Lung (tissue), 12 donors: ENCODE results near the gene SFSWAP. TPM values are rescaled to one million over a fixed set of nuclear protein-coding genes. Genes with fewer than 3 reads are reported as not detected.

Experiments used
- ATAC-seq: fragments of 200-7000 bp; cut with Tn5 transposase; one replicate; pipeline ENCODE4 v1.9.1; 2020; ENCODE audit warnings: moderate number of reproducible peaks; ENCODE audit not compliant: insufficient read depth, low FRiP score
- DNase-seq, 3 donors: peaks; one replicate each; pipeline ENCODE4 v3.0.0-alpha.2; 2013 to 2017
- H3K27ac ChIP-seq, 2 donors: one replicate each; pipeline ENCODE4 v1.5.1; 2013; ENCODE audit warnings: mild to moderate bottlenecking in 2 of 2, moderate library complexity in 2 of 2, control low read depth in 1 of 2, inconsistent platforms in 1 of 2, low read depth in 1 of 2, low read length in 1 of 2
- H3K27me3 ChIP-seq, 3 donors: one replicate each; pipeline ENCODE4 v1.5.1; 2013; ENCODE audit warnings: low read length in 2 of 3; ENCODE audit not compliant: control insufficient read depth in 3 of 3, insufficient read depth in 3 of 3
- H3K36me3 ChIP-seq, 4 donors: one replicate each; pipeline ENCODE4 v1.5.1; 2013; ENCODE audit warnings: low read length in 4 of 4, mild to moderate bottlenecking in 1 of 4, moderate library complexity in 1 of 4; ENCODE audit not compliant: control insufficient read depth in 4 of 4, insufficient read depth in 4 of 4
- H3K4me1 ChIP-seq, 5 donors: one replicate each; pipeline ENCODE4 v1.5.1; 2013; ENCODE audit warnings: low read length in 5 of 5, mild to moderate bottlenecking in 2 of 5, moderate library complexity in 1 of 5; ENCODE audit not compliant: control insufficient read depth in 5 of 5, insufficient read depth in 5 of 5
- H3K4me3 ChIP-seq: one replicate; pipeline ENCODE4 v1.5.1; 2013; ENCODE audit warnings: mild to moderate bottlenecking, control low read depth, moderate library complexity
- H3K9ac ChIP-seq, 2 donors: one replicate each; pipeline ENCODE4 v1.5.1; 2013; ENCODE audit warnings: low read length in 2 of 2, control low read depth in 1 of 2; ENCODE audit not compliant: insufficient read depth in 1 of 2
- H3K9me3 ChIP-seq, 4 donors: one replicate each; pipeline ENCODE4 v1.5.1; 2013; ENCODE audit warnings: low read length in 3 of 4, mild to moderate bottlenecking in 1 of 4, moderate library complexity in 1 of 4; ENCODE audit not compliant: control insufficient read depth in 4 of 4, insufficient read depth in 3 of 4
- WGBS, 2 donors: extraction: QIAGEN DNeasy Blood & Tissue Kit; methylation state at CpG; one replicate each; pipeline ENCODE4 v1.1.7; 2013; 5-methylcytosine and 5-hydroxymethylcytosine counted together
- polyA plus RNA-seq, 2 donors: library from polyadenylated mRNA; stranded (reverse); fragments of 200-250 nt; gene quantifications; one replicate each; pipeline ENCODE4 v1.2.1, GENCODE V29; 2013
- total RNA-seq, 2 donors: library from RNA; depleted of rRNA in 1 of 2; stranded (reverse); fragments of >200 nt in 1 of 2; gene quantifications; one replicate each; pipeline ENCODE4 v1.2.1, GENCODE V29; 2014 to 2021
- TF ChIP-seq, protein P1 (sequence below): IDR thresholded peaks from 2 replicates; pipeline ENCODE4 v1.5.1; 2012; ENCODE audit warnings: mild to moderate bottlenecking; ENCODE audit errors: control extremely low read depth, extremely low read depth
- donor health status: control.
- donor health status: control.
- donor health status: Bipolar disorder and iron deficiency.
- donor health status: healthy.
- donor health status: DM: yes; HTN: yes; CAD: no.

The SFSWAP gene
- total and polyA plus RNA-seq, 4 donors, result 23.3 to 49.9 (median 40.0) TPM

DNA sequence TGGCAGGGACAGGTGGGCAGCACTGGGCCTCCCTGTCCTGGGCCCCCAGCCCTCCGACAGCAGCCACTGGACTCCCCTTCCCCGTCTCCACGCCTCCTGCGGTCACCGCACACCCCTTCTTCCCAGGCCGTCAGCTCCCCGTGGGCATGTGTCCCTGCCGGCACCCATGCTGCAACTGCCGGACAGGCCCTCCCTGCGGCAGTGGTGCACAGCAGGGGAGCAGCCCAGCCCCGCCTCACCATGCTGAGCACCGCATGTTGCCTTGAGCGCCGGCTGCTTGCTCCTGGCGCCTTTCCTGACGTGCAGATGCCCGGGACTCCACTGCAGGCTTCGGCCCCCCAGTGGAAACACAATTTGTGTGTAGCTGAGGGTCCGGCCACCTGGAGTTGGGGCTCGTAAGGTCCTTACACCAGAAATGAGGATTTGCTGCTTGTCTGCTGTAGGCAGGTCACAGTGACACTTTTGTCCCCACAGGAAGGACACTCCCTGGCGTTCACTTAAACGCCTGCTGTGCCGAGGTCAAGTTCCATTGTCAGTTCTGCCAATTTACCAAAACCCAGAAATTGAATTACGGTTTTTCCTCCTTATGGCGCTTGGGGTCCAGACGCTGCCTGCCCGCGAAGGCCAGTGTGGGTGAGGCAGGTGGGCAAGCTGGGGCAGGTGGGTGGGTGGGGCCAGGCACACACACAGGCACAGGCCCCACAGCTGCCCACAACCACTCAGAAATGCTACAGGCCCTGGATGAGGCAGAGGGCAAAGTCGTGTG, 89.1 kb downstream of the SFSWAP start:
- H3K9ac ChIP-seq, result no peak overlapping the region
- H3K36me3 ChIP-seq, result peaks cover 11 to 52% (median 22%) of the 10 kb centered on the region in 4 donors
- no peaks in the 10 kb centered on the region for H3K9me3 ChIP-seq
- no peaks in the 10 kb centered on the region for H3K27me3 ChIP-seq
- ATAC-seq (no peak), DNase-seq (no peak)
- WGBS, 2 donors, result 92 to 94% methylated on average over 29 of the region's 29 CpGs
- no peak overlapping the region for H3K4me3 ChIP-seq
- H3K27ac ChIP-seq, result no peak overlapping the region
- TF ChIP-seq, protein P1, sequence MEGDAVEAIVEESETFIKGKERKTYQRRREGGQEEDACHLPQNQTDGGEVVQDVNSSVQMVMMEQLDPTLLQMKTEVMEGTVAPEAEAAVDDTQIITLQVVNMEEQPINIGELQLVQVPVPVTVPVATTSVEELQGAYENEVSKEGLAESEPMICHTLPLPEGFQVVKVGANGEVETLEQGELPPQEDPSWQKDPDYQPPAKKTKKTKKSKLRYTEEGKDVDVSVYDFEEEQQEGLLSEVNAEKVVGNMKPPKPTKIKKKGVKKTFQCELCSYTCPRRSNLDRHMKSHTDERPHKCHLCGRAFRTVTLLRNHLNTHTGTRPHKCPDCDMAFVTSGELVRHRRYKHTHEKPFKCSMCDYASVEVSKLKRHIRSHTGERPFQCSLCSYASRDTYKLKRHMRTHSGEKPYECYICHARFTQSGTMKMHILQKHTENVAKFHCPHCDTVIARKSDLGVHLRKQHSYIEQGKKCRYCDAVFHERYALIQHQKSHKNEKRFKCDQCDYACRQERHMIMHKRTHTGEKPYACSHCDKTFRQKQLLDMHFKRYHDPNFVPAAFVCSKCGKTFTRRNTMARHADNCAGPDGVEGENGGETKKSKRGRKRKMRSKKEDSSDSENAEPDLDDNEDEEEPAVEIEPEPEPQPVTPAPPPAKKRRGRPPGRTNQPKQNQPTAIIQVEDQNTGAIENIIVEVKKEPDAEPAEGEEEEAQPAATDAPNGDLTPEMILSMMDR, result no peak
- H3K4me1 ChIP-seq, result peaks cover 0 to 7% (median 2%) of the 10 kb centered on the region in 5 donors

DNA sequence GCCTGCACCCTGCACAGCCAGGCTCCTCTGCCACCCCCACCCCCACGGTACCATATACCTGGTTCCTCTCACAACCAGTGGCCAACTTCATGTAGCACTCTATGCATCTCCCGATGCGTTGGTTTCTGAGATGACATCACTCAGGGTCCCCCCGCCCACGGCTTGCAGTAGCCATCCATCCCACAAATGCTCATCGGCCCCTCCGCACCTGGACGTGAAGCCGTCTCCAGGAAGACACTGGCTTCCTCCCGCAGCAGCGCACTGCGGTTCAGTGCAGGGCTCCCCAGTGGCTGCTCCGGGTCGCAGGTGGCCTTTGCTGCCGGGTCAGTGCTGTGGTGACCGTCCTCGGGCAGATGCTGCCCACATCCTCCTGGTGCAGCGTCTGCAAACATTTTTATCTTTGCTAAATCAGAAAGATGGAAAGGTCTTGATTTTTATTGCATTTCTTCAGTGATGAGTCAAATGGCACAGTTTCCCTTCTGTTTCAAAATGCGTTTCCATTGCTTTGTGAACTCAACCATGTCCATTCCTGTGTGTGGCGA, 89.8 kb downstream of the SFSWAP start:
- TF ChIP-seq, protein P1, result no peak
- no peak overlapping the region for H3K27ac ChIP-seq
- no peak for DNase-seq
- ATAC-seq, result no peak
- H3K4me3 ChIP-seq, result no peak overlapping the region
- 90 to 93% methylated on average over 20 of the region's 20 CpGs for WGBS, 2 donors
- H3K9me3 ChIP-seq, result no peaks in the 10 kb centered on the region
- peaks cover 0 to 7% (median 2%) of the 10 kb centered on the region in 5 donors for H3K4me1 ChIP-seq
- no peaks in the 10 kb centered on the region for H3K27me3 ChIP-seq
- H3K9ac ChIP-seq, result no peak overlapping the region
- peaks cover 11 to 48% (median 22%) of the 10 kb centered on the region in 4 donors for H3K36me3 ChIP-seq

DNA sequence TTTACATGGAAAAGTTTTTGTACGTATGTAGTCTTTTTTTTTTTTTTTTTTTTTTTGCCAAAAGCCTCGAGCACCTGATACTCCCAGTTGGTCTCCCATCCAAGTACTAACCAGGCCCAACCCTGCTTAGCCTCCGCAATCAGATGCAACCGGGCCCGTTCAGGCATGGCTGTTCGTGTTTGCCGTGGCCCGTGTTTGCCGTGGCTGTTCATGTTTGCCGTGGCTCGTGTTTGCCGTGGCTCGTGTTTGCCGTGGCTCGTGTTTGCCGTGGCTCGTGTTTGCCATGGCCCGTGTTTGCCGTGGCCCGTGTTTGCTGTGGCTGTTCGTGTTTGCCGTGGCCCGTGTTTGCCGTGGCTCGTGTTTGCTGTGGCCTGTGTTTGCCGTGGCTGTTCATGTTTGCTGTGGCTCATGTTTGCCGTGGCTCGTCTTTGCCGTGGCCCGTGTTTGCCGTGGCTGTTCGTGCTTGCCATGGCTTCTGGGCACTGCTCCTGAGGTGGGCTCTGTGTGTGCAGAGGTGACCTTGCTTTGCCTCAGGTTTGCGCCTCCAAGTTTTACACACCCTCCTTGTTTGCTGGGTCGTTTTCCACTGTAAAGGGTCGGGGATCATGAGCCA, 90.5 kb downstream of the SFSWAP start:
- Histone ChIP-seq H3K9ac (no peak overlapping the region), H3K4me3 (no peak overlapping the region), H3K9me3 (no peaks in the 10 kb centered on the region), H3K27me3 (no peaks in the 10 kb centered on the region), H3K27ac (no peak overlapping the region), H3K4me1 (peaks cover 0 to 5% (median 2%) of the 10 kb centered on the region in 5 donors), H3K36me3 (peaks cover 11 to 46% (median 21%) of the 10 kb centered on the region in 4 donors)
- no peak for ATAC-seq
- TF ChIP-seq, protein P1, result no peak
- no peak for DNase-seq
- WGBS, 2 donors, result 79 to 82% methylated on average over 31 to 35 of the region's 35 CpGs
